ENCODE measurements around the gene FGFBP2.
A peak's percentile ranks its signal among the peaks of the same experiment; 100 is the strongest.

The FGFBP2 gene

DNA sequence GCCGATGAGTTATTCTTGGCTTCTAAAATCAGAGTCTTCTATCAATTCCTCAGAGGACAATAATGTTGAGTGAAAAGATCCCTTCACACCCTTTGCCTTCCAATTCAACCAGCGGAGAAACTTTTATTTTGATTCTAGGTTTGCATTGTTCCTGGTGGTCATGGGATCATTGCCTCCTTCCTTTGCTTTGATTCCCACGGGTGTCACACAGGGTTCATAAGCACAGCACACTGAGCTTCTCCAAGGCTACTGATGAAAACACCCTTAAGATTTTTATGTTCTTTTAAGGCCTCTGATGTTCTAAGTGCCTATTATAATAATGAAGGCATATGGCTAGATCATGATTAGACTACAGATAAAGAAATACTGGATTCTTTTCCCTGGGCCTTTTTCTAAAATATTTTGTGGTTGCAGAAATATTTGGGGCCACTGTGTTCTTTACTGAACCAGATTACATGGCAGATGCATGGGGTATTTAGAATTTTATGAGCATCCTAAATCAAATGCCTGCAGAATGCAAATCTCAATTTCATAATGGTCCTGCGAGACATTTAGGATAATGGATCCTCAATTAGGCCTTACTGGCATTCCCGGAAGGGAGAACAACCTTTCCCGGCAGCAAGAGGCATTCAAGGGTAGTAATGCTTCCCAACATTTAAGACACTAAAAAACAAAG is 43.9 kb upstream of the FGFBP2 start:
- no peaks in the 10 kb centered on the region for H3K4me1 ChIP-seq (ENCODE audit: low read depth, poor library complexity, severe bottlenecking)
- no peak overlapping the region for H3K4me3 ChIP-seq (IDR thresholded peaks at IDR 0.05; ENCODE audit: insufficient read depth, low read depth, low read length)
- H3K9ac ChIP-seq: no peak overlapping the region
- no peaks in the 10 kb centered on the region for H3K36me3 ChIP-seq (ENCODE audit: insufficient read depth)
- no peaks in the 10 kb centered on the region for H4K20me1 ChIP-seq (ENCODE audit: insufficient read depth)
- no peak overlapping the region for H3K4me2 ChIP-seq
- H3K79me2 ChIP-seq (ENCODE audit: insufficient read depth, low read depth): no peaks in the 10 kb centered on the region
- TF ChIP-seq, protein P1, sequence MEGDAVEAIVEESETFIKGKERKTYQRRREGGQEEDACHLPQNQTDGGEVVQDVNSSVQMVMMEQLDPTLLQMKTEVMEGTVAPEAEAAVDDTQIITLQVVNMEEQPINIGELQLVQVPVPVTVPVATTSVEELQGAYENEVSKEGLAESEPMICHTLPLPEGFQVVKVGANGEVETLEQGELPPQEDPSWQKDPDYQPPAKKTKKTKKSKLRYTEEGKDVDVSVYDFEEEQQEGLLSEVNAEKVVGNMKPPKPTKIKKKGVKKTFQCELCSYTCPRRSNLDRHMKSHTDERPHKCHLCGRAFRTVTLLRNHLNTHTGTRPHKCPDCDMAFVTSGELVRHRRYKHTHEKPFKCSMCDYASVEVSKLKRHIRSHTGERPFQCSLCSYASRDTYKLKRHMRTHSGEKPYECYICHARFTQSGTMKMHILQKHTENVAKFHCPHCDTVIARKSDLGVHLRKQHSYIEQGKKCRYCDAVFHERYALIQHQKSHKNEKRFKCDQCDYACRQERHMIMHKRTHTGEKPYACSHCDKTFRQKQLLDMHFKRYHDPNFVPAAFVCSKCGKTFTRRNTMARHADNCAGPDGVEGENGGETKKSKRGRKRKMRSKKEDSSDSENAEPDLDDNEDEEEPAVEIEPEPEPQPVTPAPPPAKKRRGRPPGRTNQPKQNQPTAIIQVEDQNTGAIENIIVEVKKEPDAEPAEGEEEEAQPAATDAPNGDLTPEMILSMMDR (conservative IDR thresholded peaks at IDR 0.05; ENCODE audit: low read depth, low read length): no peak
- no peak overlapping the region for H3K27ac ChIP-seq
- H2AFZ ChIP-seq (ENCODE audit: low read depth): no peak overlapping the region
- no peaks in the 10 kb centered on the region for H3K27me3 ChIP-seq (ENCODE audit: insufficient read depth, low read depth)

DNA sequence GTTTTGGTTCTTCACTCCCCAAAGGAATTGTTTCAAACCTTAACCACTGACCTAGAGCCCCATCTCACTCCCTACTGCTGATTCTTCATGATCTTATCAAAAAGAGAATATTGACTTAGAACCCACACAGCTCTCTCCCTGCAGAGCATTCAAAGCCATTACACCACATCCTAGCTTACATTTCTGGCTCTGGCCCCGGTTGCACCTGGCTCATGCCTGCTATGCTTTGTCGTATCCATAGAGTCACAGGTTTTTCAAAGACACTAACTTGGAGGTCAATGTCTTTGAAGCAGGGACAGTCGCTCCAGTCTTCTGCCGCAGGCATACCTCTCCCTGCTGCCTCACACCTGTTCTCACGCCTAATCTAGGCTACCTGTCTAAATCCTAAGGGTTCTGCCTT is 42.7 kb upstream of the FGFBP2 start:
- no peak overlapping the region for H3K9ac ChIP-seq
- no peaks in the 10 kb centered on the region for H3K27me3 ChIP-seq (ENCODE audit: insufficient read depth, low read depth)
- no peak overlapping the region for H3K4me2 ChIP-seq
- no peaks in the 10 kb centered on the region for H4K20me1 ChIP-seq (ENCODE audit: insufficient read depth)
- no peaks in the 10 kb centered on the region for H3K4me1 ChIP-seq (ENCODE audit: low read depth, poor library complexity, severe bottlenecking)
- no peak overlapping the region for H2AFZ ChIP-seq (ENCODE audit: low read depth)
- H3K79me2 ChIP-seq (ENCODE audit: insufficient read depth, low read depth): no peaks in the 10 kb centered on the region
- TF ChIP-seq, protein P1 (conservative IDR thresholded peaks at IDR 0.05; ENCODE audit: low read depth, low read length): no peak
- no peak overlapping the region for H3K27ac ChIP-seq
- H3K4me3 ChIP-seq (IDR thresholded peaks at IDR 0.05; ENCODE audit: insufficient read depth, low read depth, low read length): no peak overlapping the region
- no peaks in the 10 kb centered on the region for H3K36me3 ChIP-seq (ENCODE audit: insufficient read depth)

DNA sequence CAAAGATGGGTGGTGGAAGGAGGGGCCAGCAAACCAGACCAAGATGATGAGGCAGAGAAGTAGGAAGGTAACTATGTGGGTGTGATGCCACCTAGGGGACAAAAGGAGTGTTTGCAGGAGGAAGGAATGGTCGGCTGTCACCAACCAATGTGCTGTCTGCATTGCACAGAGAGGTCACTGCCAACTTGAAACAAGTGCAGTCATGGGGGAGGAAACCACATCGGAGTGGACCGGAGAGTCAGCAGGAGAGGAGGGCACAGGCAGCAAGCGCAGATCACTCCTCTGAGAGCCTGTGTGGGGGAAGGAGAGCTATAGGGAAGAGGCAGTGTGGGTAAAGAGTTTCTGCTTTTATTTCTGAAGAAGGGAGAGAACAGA is 38.5 kb upstream of the FGFBP2 start:
- TF ChIP-seq, protein P1 (conservative IDR thresholded peaks at IDR 0.05; ENCODE audit: low read depth, low read length): peak; percentile 71
- H4K20me1 ChIP-seq (ENCODE audit: insufficient read depth): no peaks in the 10 kb centered on the region
- H3K4me1 ChIP-seq (ENCODE audit: low read depth, poor library complexity, severe bottlenecking): no peaks in the 10 kb centered on the region
- H2AFZ ChIP-seq (ENCODE audit: low read depth): peak overlapping the region; percentile 22; the same call in 1 of the 2 replicates
- H3K27ac ChIP-seq: no peak overlapping the region
- no peak overlapping the region for H3K4me2 ChIP-seq
- no peaks in the 10 kb centered on the region for H3K27me3 ChIP-seq (ENCODE audit: insufficient read depth, low read depth)
- no peaks in the 10 kb centered on the region for H3K36me3 ChIP-seq (ENCODE audit: insufficient read depth)
- H3K4me3 ChIP-seq (IDR thresholded peaks at IDR 0.05; ENCODE audit: insufficient read depth, low read depth, low read length): no peak overlapping the region
- H3K9ac ChIP-seq: no peak overlapping the region
- H3K79me2 ChIP-seq (ENCODE audit: insufficient read depth, low read depth): no peaks in the 10 kb centered on the region

DNA sequence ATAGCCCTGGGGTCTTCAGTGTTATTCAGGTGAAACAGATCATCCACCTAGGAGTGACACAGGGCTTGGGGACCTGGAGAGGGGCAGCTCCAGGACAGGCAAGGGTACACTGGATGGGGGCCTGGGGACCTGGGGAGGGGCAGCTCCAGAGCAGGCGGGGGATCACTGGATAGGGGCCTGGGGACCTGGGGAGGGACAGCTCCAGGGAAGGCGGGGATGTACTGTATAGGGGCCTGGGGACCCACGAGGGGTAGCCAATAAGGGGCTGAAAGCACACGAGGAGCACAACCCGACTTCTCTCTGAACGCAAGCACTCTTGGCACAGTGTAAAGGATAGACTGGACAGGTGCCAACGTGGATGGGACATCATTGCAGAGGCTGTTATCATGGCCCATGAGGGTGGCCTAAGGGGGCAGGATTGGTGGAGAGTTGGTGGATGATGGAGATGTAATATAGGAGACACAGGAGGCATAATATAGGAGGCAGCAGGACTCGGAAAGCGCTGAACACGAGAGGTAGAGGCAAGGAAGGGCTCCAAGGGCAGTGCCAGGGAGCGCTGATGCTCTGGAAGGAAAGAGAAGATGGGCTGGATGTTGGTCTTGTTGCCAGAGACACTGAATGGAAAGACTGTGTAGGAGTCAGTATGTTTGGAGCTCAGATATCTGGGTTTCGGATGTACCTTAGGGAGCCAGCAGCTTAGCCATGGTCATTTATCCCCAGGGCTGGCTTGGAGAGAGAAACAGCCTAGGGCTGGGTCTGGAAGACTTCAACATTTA is 37.9 kb upstream of the FGFBP2 start:
- Histone ChIP-seq H3K4me1 (ENCODE audit: low read depth, poor library complexity, severe bottlenecking) (no peaks in the 10 kb centered on the region), H3K27ac (no peak overlapping the region), H3K9ac (no peak overlapping the region), H3K4me2 (no peak overlapping the region), H3K27me3 (ENCODE audit: insufficient read depth, low read depth) (no peaks in the 10 kb centered on the region), H4K20me1 (ENCODE audit: insufficient read depth) (no peaks in the 10 kb centered on the region), H3K4me3 (IDR thresholded peaks at IDR 0.05; ENCODE audit: insufficient read depth, low read depth, low read length) (no peak overlapping the region), H3K79me2 (ENCODE audit: insufficient read depth, low read depth) (no peaks in the 10 kb centered on the region), H2AFZ (ENCODE audit: low read depth) (peak overlapping the region; percentile 7; the same call in 1 of the 2 replicates), H3K36me3 (ENCODE audit: insufficient read depth) (no peaks in the 10 kb centered on the region)
- TF ChIP-seq, protein P1 (conservative IDR thresholded peaks at IDR 0.05; ENCODE audit: low read depth, low read length): no peak
